T47D (cell line): Measurements from ENCODE around the gene ALB.

Source experiments
- DNase-seq, 2 experiments: peaks; one replicate each; pipeline versions ENCODE4 v3.0.0 to v3.0.0-alpha.2; 2011 to 2012; ENCODE audit warnings: low read depth in 1 of 2, low spot score in 1 of 2
- JUND ChIP-seq: IDR thresholded peaks from 2 replicates; pipeline ENCODE4 v1.6.1; 2012; ENCODE audit warnings: low read depth
- in situ Hi-C: cut with HindIII; loops from 2 replicates; pipeline ENCODE4 v1.10.0; 2016; ENCODE audit warnings: low sequenced_read_pairs, low pct_unique_long_range_greater_than_20kb

ALB gene

DNA sequence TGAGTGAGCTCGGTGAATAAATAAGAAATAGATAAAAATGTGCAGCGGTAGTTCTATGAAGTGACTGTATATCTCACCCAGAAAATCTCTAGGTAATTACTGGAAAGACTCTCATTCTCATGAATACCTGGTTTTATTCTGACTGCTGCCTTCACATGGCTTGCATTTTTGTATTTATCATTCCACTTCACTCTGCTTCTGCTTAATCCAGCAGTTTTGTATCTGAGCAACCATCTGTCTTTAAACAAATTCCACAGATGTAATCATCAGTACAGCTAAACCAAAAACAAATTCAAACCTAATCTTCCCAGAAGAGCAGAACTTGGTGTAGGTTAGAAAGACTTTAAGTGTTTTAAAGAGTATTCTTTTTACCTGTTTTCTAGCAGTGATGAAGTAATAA, 11.2 kb upstream of the ALB start:
- peak in 1 of 2 experiments; percentile 28 for DNase-seq

DNA sequence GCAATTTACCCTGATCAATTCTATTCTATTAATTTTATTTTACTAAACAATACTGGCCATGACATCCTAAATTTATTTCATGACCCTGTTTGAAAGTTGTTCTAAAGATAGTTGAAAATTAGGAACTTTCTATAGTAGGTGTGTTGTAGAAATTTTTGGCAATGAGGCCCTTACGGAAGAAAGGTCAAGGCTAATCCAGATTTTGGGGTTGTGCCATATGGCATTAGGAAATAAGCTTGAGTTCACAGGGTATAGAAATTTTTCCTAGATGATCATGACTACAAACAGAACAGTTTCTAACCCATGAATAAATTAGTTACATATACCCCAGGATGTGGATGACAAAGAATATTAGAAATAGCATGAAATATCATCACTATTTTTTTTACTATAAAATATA, 7.8 kb upstream of the ALB start:
- DNase-seq, result no peak
- in situ Hi-C loops, result no loop called here
- no peak for TF ChIP-seq JUND

More for the DNA sequence above, 11.2 kb upstream of the ALB start:
- in situ Hi-C loops, result no loop called here
- TF ChIP-seq JUND, result no peak

DNA sequence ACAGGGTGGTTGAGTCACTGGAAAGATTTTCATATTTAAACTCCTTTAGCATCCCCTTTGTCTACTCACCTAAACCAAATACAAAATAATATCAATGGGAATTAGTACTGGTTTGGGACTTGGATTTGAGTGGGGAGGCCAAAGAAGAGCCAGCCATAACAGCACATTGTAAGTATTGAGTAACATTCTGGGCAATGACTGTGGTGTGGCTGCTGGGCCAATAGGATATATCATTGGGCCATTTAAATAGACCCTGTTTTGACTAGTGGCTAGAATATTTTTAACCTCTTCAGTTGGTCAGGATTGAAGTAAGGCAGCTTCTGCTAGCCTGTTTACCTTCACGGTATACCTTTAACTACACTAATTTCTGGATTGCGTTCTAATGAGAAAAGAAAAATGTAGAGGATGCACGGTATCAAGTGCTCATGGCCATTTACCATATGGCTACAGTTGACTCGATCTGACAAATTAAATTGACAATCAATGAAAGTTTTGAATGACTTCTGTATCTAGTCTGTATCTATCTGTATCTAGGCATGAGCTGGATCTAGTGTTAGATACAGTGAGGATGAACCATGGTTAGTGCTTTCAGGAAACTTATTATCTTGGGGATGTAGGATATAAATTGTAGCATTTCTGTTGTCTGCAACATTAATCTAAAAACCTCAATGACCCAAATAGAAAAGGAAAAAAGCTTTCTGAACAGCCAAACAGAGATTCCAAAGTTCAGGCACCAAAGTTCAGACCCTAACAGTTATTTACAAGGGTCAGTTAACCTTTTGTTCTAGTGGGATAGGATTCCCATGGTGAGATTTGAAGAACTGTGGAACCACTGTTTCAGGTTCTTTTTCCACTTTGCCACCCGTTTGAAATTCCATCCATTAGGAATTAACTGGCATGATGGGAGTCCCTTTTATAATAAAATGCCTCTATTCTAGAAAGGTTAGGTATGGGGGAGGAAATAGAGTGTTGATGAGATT, 6.8 kb upstream of the ALB start:
- in situ Hi-C loops, result no loop called here

DNA sequence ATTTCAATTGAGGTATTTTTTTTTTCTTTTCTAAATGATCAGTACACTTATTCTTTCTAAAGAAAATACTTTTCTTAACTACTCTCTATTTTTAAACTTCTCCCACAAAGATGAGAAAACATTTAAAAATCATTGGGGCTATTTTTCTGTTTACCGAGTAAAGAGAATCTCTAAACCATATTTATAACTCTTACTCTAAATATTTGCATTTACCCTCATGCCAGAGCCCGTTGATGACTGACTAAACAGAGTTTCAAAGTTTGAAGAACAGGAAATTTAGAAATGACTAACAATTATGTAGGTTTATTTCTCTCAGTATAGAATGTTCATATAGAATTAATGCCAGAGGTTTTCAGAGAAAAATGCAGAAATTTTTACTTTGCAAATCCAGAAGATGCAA, 2.7 kb upstream of the ALB start:
- no peak for TF ChIP-seq JUND

More for the DNA sequence above, 6.8 kb upstream of the ALB start:
- TF ChIP-seq JUND, result no peak
- no peak for DNase-seq

GRCh38 chr4:73404457-73404856, 370 bp downstream of the ALB start:
- in situ Hi-C loops, result no loop called here
- TF ChIP-seq JUND, result no peak
- no peak for DNase-seq

More for the DNA sequence above, 2.7 kb upstream of the ALB start:
- in situ Hi-C loops, result no loop called here
- no peak for DNase-seq

DNA sequence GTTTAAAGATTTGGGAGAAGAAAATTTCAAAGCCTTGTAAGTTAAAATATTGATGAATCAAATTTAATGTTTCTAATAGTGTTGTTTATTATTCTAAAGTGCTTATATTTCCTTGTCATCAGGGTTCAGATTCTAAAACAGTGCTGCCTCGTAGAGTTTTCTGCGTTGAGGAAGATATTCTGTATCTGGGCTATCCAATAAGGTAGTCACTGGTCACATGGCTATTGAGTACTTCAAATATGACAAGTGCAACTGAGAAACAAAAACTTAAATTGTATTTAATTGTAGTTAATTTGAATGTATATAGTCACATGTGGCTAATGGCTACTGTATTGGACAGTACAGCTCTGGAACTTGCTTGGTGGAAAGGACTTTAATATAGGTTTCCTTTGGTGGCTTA, 1.1 kb downstream of the ALB start:
- no peak for DNase-seq
- no peak for TF ChIP-seq JUND
- in situ Hi-C loops, result no loop called here

- in situ Hi-C loops, result no loop called here
- DNase-seq, result no peak
- TF ChIP-seq JUND, result no peak
Measured at GRCh38 chr4:73406548-73406875, 2.4 kb downstream of the ALB start.

- DNase-seq, result no peak
- in situ Hi-C loops, result no loop called here
- TF ChIP-seq JUND, result no peak
Measured at GRCh38 chr4:73407227-73407673, 3.2 kb downstream of the ALB start.

GRCh38 chr4:73408181-73408867, 4.2 kb downstream of the ALB start:
- TF ChIP-seq JUND, result no peak
- no peak for DNase-seq
- in situ Hi-C loops, result no loop called here

DNA sequence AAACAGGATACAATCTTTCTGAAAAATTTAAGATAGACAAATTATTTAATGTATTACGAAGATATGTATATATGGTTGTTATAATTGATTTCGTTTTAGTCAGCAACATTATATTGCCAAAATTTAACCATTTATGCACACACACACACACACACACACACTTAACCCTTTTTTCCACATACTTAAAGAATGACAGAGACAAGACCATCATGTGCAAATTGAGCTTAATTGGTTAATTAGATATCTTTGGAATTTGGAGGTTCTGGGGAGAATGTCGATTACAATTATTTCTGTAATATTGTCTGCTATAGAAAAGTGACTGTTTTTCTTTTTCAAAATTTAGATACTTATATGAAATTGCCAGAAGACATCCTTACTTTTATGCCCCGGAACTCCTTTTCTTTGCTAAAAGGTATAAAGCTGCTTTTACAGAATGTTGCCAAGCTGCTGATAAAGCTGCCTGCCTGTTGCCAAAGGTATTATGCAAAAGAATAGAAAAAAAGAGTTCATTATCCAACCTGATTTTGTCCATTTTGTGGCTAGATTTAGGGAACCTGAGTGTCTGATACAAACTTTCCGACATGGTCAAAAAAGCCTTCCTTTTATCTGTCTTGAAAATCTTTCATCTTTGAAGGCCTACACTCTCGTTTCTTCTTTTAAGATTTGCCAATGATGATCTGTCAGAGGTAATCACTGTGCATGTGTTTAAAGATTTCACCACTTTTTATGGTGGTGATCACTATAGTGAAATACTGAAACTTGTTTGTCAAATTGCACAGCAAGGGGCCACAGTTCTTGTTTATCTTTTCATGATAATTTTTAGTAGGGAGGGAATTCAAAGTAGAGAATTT, 5.2 kb downstream of the ALB start:
- in situ Hi-C loops, result no loop called here
- no peak for TF ChIP-seq JUND
- DNase-seq, result no peak

GRCh38 chr4:73409978-73410548, 6.0 kb downstream of the ALB start:
- in situ Hi-C loops, result no loop called here
- no peak for DNase-seq
- no peak for TF ChIP-seq JUND
